ENCODE results near the gene RPS15.

DNA sequence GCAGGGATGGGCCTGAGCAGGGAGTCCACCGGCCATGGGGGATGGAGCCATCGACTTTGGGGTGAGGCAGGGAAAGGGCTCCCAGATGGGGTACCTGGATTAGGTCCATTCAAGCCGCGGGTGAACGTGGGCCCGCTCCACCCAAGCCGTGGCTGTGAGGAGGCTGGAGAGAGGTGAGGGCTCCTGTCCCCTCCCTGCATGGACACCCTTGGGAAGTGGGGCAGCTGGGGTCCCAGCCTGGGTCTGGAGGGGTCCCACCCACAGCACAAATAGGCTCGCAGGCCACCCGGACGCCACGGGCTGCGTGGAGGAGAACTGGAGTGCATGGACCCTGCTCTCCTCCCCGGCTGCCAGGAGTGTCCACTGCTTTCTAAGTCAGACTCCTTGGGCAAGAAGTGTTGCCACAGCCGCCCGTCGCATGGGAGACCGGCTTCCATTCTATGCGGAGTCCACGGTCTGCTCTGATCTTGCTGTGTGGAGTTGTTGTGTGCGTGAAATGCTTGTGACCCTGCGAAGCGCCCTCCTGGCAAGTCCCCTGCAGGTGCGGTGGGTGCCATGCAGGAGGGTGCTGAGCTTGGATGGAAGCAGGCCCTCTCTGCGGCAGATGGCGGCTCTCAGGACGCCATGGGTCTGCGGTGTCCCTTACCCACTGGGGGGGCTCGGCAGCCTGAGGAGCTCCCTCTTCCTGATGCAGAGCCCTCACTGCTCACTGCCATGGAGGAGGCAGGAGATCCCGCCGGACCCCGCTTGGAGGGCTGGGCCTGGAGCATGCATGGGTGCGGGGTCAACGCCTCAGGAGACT lies 28.8 kb upstream of the RPS15 start:
- TF ChIP-seq EZH2phosphoT487 (IDR thresholded peaks at IDR 0.05; ENCODE audit: borderline replicate concordance, low read length) (no peak), CTCF (IDR thresholded peaks at IDR 0.05; ENCODE audit: low read depth, low read length, poor library complexity, severe bottlenecking) (no peak)

All from DOHH2 (cell line).